ENCODE measurements around the gene ARX. TPM values are rescaled to one million over a fixed set of nuclear protein-coding genes. Genes with fewer than 3 reads are reported as not detected.

ARX gene
- total RNA-seq, 1 donor from 2014 or later: not detected

DNA sequence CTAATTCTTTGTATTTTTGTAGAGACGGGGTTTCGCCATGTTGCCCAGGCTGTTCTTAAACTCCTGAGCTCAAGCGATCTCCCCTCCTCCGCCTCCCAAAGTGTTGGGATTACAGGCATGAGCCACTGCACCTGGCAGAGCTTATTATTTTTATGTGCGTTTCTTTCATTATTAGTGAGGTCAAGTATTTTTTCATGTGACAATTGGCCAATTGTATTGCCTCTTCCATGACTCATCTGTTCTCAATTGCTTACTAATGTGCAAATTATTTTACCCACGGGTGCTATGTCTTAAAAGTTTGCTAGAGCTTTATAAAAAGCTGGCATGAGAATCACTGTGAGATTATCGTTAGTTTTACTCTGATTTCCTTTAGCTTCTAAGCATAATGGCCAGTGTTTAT is 13.0 kb upstream of the ARX start:
- H3K4me3 Mint-ChIP-seq (ENCODE audit: unreplicated experiment): no peak overlapping the region
- TF ChIP-seq, protein P1, sequence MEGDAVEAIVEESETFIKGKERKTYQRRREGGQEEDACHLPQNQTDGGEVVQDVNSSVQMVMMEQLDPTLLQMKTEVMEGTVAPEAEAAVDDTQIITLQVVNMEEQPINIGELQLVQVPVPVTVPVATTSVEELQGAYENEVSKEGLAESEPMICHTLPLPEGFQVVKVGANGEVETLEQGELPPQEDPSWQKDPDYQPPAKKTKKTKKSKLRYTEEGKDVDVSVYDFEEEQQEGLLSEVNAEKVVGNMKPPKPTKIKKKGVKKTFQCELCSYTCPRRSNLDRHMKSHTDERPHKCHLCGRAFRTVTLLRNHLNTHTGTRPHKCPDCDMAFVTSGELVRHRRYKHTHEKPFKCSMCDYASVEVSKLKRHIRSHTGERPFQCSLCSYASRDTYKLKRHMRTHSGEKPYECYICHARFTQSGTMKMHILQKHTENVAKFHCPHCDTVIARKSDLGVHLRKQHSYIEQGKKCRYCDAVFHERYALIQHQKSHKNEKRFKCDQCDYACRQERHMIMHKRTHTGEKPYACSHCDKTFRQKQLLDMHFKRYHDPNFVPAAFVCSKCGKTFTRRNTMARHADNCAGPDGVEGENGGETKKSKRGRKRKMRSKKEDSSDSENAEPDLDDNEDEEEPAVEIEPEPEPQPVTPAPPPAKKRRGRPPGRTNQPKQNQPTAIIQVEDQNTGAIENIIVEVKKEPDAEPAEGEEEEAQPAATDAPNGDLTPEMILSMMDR (IDR thresholded peaks at IDR 0.05): no peak
- H3K27me3 Mint-ChIP-seq (ENCODE audit: unreplicated experiment): peaks cover 43% of the 10 kb centered on the region
- H3K27ac Mint-ChIP-seq (ENCODE audit: unreplicated experiment): no peak overlapping the region
- H3K4me1 Mint-ChIP-seq (ENCODE audit: unreplicated experiment): peaks cover 6% of the 10 kb centered on the region
- no peaks in the 10 kb centered on the region for H3K9me3 Mint-ChIP-seq (ENCODE audit: unreplicated experiment)
- H3K36me3 Mint-ChIP-seq (ENCODE audit: unreplicated experiment): no peaks in the 10 kb centered on the region
- no peak for DNase-seq (ENCODE audit: extremely low spot score, unreplicated experiment)

DNA sequence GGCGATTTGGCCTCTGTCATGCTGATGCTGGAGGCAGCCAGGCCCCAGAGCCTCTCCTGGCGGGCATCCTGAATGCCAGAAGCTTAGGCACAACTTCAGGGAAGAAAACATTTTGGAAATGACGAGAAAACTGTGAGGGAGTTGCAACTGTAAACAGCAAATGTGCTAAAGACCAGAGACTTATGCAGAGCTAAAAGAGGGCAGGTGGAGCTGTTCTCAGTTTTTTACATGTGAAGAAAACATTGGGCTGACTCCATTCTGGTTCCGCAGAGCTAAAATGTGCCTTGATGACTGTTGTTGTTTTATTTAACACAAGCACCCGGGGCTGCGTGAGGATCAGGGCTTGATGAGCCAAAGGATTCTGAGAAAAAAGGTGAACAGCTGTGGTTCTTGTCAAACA is 10.8 kb upstream of the ARX start:
- peak; percentile 51 for DNase-seq (ENCODE audit: extremely low spot score, unreplicated experiment)
- no peak overlapping the region for H3K27ac Mint-ChIP-seq (ENCODE audit: unreplicated experiment)
- H3K4me3 Mint-ChIP-seq (ENCODE audit: unreplicated experiment): no peak overlapping the region
- peaks cover 18% of the 10 kb centered on the region for H3K4me1 Mint-ChIP-seq (ENCODE audit: unreplicated experiment)
- TF ChIP-seq, protein P1 (IDR thresholded peaks at IDR 0.05): no peak
- H3K36me3 Mint-ChIP-seq (ENCODE audit: unreplicated experiment): no peaks in the 10 kb centered on the region
- H3K27me3 Mint-ChIP-seq (ENCODE audit: unreplicated experiment): peaks cover 62% of the 10 kb centered on the region
- no peaks in the 10 kb centered on the region for H3K9me3 Mint-ChIP-seq (ENCODE audit: unreplicated experiment)

DNA sequence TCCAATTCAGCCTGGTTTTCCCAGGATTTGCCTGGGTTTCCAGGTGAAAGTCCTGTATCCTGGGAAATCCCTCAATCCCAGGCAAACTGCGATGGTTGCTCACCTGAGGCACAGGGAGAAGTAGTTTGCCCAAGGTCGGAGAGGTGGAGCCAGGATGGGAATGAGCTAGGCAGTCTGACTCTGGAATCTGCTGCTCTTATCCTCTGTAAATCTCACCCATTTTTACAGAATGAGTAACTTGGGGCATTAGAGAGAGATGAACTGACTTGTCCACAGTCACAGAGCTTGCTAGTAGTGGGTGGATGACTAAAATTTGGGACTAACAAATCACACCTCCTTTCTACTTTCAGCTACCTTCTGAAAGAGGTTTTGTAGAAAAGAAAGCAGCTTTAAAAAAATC is 9.8 kb upstream of the ARX start:
- Mint-ChIP-seq H3K27ac (ENCODE audit: unreplicated experiment) (no peak overlapping the region), H3K4me1 (ENCODE audit: unreplicated experiment) (peaks cover 23% of the 10 kb centered on the region), H3K4me3 (ENCODE audit: unreplicated experiment) (no peak overlapping the region), H3K36me3 (ENCODE audit: unreplicated experiment) (no peaks in the 10 kb centered on the region), H3K27me3 (ENCODE audit: unreplicated experiment) (peaks cover 62% of the 10 kb centered on the region), H3K9me3 (ENCODE audit: unreplicated experiment) (no peaks in the 10 kb centered on the region)
- DNase-seq (ENCODE audit: extremely low spot score, unreplicated experiment): no peak
- TF ChIP-seq, protein P1 (IDR thresholded peaks at IDR 0.05): no peak

DNA sequence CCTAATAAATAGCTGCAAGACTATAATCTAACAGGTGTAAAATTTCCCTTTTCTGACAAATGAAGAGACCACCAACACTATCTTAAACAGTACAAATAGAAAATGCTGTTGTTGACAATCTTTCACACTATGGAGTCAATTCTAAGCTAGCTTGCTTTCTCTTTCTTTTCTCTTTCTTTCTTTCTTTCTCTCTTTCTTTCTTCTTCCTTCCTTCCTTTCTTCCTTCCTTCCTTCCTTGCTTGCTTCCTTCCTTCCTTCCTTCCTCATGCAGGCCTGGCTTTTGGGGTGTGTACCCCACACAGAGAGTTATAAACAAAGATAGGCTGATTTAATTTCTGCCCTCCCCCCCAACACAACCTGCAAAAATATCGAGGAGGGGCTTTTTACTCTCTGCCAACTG is 8.1 kb upstream of the ARX start:
- Mint-ChIP-seq H3K36me3 (ENCODE audit: unreplicated experiment) (no peaks in the 10 kb centered on the region), H3K27me3 (ENCODE audit: unreplicated experiment) (peaks cover 76% of the 10 kb centered on the region), H3K4me1 (ENCODE audit: unreplicated experiment) (peaks cover 28% of the 10 kb centered on the region), H3K27ac (ENCODE audit: unreplicated experiment) (no peak overlapping the region), H3K9me3 (ENCODE audit: unreplicated experiment) (no peaks in the 10 kb centered on the region), H3K4me3 (ENCODE audit: unreplicated experiment) (no peak overlapping the region)
- TF ChIP-seq, protein P1 (IDR thresholded peaks at IDR 0.05): no peak
- no peak for DNase-seq (ENCODE audit: extremely low spot score, unreplicated experiment)

DNA sequence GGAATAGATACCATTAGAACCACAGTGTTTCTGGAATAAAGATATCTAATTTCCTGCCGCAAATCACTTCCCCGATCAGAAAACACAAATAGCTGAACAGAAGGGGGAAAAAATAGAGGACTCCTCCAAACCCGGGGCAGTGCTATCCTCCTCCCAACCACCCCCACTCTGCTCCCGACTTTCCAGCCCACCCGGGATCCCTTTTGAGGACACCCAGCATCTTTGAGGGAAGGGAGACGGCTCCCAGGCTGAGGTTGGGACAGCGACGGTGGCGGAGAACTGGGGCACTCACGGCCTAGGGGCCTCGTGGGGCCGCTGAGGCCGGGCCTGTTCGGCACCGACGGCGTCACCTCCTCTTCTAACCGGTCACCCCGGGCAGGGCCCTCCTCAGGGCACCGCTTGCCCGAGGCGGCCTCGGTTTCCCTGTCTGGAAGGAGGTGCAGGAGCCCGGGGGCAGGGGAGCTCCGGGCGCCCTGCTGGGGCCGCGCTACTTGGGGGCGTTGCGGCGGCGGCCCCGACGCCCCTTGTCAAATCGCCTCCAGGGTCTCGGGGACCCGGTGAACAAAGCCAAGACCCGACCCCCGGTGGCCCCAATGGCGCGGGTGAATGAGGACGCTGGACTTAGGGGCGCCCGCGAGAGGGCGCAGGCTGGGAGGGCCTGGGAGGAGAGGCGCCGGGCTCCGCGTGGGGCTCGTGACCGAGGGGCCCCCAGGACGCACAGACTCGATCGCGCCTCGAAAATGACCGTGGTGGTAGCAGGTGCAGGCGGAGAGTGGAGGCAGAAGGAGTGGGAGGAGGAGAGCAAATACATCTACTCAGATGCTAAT is 6.9 kb upstream of the ARX start:
- TF ChIP-seq, protein P1 (IDR thresholded peaks at IDR 0.05): peak; percentile 26
- H3K27ac Mint-ChIP-seq (ENCODE audit: unreplicated experiment): no peak overlapping the region
- no peaks in the 10 kb centered on the region for H3K9me3 Mint-ChIP-seq (ENCODE audit: unreplicated experiment)
- peaks cover 26% of the 10 kb centered on the region for H3K4me1 Mint-ChIP-seq (ENCODE audit: unreplicated experiment)
- no peak for DNase-seq (ENCODE audit: extremely low spot score, unreplicated experiment)
- no peak overlapping the region for H3K4me3 Mint-ChIP-seq (ENCODE audit: unreplicated experiment)
- H3K27me3 Mint-ChIP-seq (ENCODE audit: unreplicated experiment): peaks cover 86% of the 10 kb centered on the region
- no peaks in the 10 kb centered on the region for H3K36me3 Mint-ChIP-seq (ENCODE audit: unreplicated experiment)
